NCI-H1105 (cell line): ENCODE data around the gene ABHD12B.
A peak's percentile ranks its signal among the peaks of the same experiment; 100 is the strongest.
"Not testable (repeated sequence)": the region's sequence is repeated elsewhere in the genome, so short reads cannot be mapped to it uniquely, and the experiment has no call there.

Experiments used
- DNase-seq: peaks from one replicate; lab custom pipeline; 2025; lab: John Stamatoyannopoulos, UW

Gene ABHD12B

DNA sequence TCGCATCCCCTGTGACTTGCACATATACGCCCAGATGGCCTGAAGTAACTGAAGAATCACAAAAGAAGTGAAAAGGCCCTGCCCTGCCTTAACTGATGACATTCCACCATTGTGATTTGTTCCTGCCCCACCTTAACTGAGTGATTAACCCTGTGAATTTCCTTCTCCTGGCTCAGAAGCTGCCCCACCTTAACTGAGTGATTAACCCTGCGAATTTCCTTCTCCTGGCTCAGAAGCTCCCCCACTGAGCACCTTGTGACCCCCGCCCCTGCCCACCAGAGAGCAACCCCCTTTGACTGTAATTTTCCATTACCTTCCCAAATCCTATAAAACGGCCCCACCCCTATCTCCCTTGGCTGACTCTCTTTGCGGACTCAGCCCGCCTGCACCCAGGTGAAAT is 24.6 kb downstream of the ABHD12B start:
- DNase-seq: not testable (repeated sequence)

DNA sequence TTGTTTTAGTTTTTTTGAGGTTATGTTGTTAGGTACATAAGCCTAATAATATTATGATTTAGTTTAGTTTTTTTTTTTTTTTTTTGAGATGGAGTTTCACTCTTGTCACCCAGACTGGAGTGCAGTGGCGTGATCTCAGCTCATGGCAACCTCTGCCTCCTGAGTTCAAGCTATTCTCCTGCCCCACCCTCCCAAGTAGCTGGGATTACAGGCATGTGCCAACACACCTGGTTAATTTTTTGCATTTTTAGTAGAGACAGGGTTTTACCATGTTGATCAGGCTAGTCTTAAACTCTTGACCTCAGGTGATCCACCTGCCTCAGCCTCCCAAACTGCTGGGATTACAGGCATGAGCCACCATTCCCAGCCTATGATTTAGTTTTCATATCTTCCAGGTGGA is 25.2 kb downstream of the ABHD12B start:
- not testable (repeated sequence) for DNase-seq

DNA sequence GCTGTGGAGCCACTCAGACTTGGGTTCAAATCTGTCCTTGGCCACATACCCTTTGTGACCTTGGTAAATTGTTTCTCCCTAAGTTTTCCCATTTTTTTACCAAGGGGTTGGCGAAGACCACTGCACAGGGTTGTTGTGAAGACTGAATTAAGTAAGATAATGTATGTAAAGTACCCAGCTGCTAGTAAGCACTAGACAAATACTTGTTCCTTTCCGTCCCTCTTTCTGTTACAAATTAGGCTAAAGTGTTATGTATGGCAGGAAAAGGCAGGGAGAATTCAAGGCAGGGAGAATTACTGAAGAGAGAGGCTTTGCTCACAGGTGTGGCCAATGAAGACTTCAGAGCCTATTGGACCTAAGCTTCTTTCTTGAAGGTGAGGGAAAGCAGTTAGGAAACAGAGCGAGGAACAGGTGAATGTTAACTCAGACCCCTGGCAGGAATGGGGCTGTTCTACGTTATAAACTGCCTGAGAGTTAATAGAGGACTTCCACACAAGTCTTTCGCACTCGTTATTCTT is 25.9 kb downstream of the ABHD12B start:
- no peak for DNase-seq

DNA sequence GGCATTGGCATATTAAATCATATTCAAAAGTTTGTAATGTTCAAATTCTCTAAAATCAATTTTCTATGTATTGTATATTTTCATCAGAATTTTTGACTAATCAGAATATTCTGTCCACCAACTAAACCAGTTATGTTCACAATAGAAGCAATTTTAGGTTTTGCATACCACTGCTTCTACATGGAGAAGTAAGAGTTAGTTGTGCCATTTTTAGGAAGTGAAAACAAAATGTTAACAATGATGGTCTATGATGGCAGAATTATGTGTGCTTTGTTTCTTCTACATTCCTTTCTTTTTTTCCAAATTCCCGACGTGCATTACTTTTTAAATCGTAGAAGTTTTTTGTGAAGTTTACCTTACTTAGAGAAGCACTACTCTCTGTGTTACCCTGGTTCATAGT is 29.5 kb downstream of the ABHD12B start:
- no peak for DNase-seq

DNA sequence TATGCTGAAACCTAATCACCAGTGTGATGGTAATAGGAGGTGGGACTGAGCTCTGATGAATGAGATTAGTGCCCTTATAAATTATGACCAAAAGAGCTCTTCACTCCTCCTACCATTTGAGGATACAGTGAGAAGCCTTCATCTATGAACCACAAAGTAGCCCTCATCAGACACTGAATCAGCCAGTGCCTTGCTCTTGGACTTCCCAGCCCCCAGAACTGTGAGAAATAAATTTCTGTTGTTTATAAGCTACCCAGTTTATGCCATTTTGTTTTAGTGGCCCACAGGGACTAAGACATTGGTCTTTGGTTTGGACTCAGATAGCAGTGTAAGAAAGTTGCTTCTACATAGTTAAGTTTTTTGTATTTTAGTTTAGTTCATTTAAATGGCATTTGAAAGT is 32.9 kb downstream of the ABHD12B start:
- no peak for DNase-seq

DNA sequence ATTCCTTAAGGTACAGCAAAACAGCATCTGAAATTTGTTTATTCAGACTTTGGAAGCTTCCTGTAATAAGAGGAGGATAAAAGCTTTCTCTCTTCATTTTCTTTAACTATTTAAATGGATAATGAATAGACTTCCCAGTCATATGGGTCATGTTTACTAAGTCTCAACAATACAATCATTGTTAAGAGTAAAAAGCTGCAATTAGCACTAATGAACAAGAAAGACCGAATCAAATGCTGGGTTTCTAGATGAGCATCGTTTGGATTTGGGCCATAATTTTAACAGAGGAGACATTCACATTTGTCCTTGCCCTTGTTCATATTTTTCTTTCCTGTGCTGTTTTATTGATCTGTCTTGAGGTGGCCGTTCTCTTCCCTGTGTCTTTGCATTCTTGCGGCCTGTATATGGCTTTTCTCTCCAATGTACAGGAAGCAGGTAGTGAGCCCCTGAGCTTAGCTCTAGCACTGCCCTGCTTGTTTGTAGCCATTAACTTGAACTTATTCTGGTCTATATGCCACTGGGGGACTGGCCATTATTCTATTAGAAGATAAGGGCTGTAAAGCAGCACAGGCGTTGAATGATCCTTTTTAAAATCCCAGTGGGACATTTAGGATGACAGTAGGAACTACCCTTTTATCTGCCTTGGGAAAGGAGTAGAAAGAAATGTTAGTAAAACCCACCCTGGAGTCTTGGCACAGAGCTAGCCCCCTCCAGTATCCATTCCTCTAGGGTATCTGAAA is 34.6 kb downstream of the ABHD12B start:
- peak; percentile 71 for DNase-seq

DNA sequence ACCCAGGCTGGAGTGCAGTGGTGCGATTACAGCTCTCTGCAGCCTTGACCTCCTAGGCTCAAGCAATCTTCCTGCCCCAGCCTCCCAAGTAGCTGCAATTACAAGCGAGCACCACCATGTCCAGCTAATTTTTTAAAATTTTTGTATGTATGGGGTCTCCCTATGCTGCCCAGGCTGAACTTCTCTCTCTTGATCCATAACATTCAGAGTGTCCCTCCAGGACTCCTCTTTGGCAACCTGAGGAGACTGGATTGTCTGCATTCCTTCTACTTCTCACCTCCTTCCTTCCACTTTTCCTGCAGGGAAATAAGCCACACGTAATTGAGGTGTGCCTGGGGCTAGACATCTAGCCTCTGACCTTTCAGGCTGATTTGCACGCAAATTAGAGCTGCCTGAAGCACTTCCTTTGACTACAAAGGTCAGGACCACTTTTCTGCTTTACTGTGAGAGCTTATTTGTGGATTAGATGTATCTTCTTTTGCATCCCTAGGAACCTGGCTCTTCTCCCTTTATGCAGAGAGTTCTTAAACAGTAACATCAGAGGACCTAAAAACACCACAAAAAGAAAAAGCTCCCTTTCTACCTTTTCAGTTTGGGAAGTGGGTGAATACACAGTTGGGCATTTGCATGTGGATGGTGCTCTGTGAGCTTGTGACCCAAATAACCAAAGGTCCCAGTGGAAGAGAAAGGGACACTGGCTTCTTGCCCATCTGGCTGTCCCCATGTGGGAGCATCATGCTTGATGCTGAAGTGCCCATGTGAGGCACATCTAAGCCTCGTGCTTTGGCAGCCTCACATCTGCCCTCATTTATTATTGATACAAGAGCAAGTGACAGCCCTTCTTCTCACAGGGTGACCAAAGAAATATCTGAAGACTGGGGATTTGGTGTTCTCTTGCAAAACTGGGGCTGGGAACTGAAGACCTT is 38.9 kb downstream of the ABHD12B start:
- no peak for DNase-seq

DNA sequence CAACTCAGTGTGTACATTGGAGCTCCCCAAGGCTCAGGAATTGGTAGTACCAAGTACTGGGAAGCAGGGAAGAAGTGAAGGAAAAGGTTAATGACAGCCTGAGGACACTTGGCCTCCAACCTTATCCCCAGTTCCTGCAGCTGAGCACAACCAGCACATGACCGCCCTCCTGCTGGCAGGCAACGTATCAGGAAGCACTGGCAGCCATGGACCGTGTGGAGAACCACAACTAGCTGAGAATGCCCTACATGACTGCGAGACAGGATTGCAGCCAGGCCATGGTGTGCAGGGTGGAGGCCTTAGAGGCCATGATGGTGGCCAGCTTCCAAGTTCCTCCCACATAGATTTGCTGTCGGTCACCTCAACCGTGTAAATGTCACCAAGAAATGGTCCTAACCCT is 45.6 kb downstream of the ABHD12B start:
- DNase-seq: no peak

DNA sequence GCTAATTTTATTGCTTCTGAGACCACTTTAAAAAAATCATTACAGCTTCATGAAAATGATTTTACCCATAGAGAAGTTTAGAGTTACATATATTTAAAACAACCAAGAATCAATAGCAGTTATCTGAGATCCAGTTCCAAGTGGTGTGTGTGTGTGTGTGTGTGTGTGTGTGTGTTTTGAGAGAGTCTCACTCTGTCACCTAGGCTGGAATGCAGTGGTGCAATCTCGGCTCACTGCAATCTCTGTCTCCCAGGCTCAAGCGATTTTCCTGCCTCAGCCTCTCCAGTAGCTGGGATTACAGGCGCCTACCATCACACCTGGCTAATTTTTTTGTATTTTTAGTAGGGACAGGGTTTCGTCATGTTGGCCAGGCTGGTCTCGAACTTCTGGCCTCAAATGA is 47.7 kb downstream of the ABHD12B start:
- DNase-seq: not testable (repeated sequence)

DNA sequence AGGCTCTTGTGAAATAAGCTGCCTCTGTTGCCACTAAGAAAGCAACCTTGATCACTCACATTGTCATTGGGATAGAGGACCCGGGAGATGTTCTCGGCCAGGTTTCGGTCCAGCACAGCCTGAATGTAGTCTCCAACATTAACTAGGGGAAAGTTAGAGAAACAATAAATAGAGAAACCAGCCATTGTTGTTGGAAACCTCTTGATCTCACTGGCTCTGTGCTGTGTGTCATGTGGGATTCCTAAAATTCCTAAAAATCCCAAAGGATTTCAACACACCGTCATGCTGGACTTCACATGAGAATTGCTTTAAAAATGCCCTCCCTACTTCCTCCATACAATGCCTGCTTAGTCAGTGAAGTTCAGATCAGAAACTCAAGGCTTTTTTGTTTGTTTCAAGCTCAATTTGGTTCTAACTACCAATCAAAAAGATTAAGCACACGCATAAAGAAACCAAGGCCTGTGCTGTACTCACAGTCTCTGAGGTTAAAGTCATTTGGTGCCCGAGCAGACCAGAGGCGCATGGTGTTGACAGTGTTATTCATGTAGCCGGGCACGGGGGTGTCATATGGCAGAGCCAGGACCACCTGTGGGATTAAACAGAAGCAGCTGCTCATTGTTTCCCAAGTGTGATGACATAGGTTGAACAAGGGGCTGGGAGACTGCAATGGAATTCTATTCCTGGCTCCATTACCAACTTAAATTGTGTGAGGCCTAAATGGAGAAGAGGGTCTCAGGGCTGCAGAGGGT is 48.8 kb downstream of the ABHD12B start:
- DNase-seq: no peak

DNA sequence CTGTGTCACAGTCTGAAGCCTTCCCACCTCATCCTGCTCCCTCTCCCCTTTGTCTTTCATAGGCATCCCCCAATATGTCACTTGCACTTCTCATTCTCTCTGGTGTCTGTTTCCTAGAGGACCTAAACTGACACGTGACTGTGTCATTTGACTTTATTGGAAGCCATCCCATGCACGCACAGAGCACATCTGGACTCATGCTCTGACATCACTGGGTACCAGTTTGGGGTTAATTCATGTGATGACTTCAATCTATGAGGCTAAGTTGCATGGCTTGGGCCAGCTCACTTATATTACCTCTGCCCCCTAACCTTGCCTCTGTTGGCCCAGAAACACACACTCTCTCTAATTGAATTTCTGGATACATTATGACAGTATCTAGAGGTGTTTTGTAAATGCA is 51.0 kb downstream of the ABHD12B start:
- DNase-seq: no peak

DNA sequence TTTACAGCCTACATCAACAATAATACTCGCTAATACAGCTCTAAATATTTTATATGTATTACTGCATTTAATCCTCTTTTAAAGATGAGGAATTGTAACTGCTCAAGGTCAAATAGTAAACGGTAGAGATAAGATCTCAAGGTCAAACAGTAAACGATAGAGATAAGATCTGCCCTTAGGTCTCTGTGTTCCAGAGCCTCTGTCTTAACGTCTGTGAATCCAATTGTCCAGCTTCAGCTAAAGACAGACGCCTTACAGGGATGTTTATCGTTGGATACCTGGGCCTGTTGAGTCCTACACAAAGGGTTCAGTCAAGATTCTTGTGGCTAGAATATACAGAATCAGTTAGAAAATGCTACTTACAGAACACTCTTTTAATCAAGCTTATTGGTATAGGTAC is 52.4 kb downstream of the ABHD12B start:
- no peak for DNase-seq

DNA sequence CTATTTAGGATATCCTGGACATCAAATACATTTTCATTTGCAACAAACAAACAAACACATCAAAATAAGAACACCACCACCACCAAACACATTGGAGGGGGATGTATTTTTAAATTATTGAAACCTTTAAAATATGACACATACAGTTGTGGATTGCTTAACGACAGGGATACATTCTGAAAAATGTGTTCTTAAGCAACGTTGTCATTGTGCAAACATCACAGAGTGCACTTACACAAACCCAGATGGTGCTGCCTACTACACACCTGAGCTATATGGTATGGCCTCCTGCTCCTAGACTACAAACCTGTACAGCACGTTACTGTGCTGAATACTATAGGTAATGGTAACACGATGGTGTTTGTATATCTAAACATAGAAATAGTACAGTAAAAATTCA is 53.0 kb downstream of the ABHD12B start:
- DNase-seq: no peak

DNA sequence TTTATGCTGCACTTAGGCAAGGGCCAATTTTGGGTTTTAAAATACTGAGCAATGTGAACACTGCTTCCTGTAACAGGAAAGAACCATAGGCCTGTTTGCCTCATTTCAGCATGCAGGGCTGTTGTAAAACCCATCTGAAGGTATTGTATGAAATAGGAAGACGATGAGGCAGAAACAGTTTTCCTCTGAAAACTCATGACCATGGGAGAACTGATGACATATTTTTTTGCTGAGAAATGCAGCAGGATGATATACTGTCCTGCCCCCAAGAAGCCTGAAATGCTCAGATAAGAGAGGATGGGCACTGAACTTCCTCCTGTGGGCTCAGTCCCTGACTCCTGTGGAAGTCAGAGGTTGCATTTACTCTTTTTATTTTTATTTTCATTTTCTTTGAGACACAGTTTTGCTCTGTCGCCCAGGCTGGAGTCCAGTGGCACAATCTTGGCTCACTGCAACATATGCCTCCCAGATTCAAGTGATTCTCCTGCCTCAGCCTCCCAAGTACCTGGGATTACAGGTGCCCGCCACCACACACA is 55.1 kb downstream of the ABHD12B start:
- DNase-seq: no peak

DNA sequence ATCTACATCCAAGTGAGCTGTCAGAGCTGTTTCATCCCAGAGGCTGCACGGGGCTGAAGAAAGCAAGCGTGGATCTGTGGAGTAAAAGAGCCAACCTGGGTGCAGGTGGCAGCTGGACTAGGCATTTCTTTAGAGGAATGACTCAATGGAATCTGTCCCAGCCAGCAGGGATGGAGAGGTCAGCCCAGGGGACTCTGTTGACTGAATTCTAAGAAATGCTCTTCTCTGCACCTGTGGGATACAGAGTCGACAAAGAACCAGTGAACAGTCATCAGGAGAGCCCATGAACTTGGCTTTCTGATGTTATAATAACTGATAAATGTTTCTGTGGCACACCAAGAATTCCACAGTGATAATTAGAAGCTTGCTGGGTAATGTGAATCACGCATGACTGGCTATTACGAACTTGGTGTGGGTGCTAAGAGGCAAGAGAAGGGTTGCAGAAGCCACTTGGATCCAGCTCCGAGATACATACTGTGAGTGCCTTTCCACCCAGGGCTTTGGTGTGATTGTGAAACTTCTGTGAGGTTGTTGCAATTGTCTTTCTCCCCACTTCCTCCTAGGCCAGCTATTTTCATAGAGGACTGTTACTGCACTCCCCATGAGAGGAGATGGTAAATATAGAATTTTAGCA is 56.3 kb downstream of the ABHD12B start:
- DNase-seq: no peak

DNA sequence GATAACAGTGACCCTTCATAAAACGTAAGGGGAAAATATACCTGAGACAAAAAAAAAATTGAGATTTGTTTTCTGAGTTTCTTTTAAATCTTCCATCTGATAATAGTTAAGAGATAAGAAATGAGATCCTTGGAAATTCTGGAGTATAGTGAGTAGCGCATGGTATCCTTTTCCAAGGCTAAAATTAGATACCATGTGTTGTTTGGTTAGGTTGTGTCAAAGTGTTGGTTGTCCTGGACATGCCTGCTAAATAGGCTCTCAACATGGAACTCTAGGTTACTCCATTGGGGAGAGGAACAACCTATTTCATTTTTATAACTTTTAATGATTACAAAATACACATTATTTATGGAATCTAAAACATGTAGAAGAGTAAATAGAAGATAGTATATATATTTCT is 57.7 kb downstream of the ABHD12B start:
- DNase-seq: no peak

DNA sequence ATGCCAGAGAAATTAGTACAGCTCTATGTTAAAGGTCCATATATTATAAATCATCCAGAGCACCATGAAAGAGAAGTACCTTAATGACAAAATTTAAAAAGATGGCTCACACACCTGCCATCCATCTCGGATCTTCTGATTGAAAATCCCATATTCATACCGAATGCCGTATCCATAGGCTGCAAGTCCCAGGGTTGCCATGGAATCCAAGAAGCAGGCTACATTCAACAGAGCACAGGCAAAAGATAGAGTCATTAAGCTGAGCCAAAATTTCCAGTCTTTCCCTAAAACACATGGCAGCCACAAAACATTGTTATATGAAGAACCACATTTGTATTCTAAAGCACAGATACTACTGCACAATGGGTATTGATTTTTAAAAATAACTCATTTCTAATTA is 59.7 kb downstream of the ABHD12B start:
- no peak for DNase-seq

DNA sequence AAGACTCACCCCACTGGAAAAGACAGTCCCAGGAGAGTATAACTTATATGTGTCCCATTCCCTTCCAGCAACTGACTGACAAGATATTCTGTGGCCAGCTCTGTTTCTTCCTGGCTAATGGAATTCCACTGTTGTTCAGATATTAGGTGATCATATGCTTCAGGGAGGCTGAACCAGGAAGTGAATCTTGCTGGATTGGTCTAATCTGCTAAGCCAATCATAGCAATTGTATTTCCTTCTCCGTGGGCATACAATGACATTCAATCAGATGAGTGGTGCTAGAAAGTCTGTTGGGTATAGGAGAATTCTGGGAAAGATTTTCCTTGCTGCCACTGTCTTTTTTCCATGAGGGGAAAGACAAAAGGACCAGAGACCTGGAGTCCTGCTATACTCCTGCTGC is 60.3 kb downstream of the ABHD12B start:
- DNase-seq: no peak

DNA sequence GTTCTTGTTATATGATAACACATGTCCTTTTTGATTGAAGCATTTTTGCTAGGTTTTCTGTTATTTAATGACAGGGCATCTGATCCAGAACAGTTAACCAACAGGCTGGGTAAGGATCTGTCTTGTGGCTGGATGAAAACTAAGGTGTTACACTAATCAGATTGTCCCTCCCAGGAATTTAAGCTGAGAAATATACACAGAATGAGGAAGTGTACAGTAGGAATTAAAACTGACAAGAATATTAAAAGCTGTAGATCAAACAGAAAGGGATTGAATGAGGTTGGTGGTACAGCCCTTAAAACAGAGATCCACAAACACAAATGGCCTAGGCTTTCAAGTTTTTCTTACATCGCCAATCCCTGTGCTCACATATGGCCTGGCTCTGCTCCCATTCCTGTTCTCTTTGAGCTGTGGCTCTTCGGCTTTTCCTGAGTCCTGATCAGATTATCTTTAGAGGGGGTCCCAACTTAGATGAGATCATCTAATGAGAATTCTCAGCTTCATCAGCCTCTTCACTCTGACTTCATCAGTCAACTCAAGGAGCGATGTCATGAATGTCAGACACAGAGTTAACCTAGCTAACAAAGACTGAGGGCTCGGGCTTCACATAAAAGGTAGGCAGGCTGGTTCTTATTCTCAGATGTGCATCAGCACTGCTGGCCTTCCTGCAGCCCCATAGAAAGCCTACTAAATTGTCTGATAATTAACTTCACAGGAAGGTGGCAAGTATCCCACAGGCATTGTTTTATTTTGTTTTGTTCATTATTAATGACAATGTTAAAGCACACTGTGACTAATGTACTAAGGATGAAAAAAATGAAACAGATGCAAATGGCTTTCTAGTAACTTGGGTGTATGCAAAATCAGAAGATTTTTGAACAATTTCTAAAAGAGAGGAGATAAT is 61.0 kb downstream of the ABHD12B start:
- DNase-seq: no peak
